OCI-LY7 (cell line): ENCODE results near the gene COX7A2.

Experiments used
- CTCF ChIP-seq: fragments of 200-600 bp; sonication (generic); conservative IDR thresholded peaks from 2 replicates; pipeline ENCODE4 v1.5.1; 2014; ENCODE audit warnings: mild to moderate bottlenecking, antibody characterized with exemption, low read length, moderate library complexity, mixed read lengths
- EZH2phosphoT487 ChIP-seq: fragments of 200-600 bp; sonication (generic); IDR thresholded peaks from 2 replicates; pipeline ENCODE4 v1.6.1; 2018; ENCODE audit warnings: low read depth, borderline replicate concordance, mild to moderate bottlenecking, mixed run types, antibody characterized with exemption, low read length, moderate library complexity, mixed read lengths

- TF ChIP-seq CTCF (no peak), EZH2phosphoT487 (no peak)
These were observed 30.5 kb downstream of the COX7A2 start for GRCh38 chr6:75213112-75213511.
